VCaP (cell line): ENCODE measurements around the gene UBE3B.
"Not testable (repeated sequence)": the region's sequence is repeated elsewhere in the genome, so short reads cannot be mapped to it uniquely, and the experiment has no call there.

ENCODE experiments used
- H3K27ac ChIP-seq: fragments of 450-650 bp; 2 replicates; pipeline ENCODE4 v1.5.1; 2017
- CTCF ChIP-seq: fragments of 450-650 bp; conservative IDR thresholded peaks from 2 replicates; pipeline ENCODE4 v1.5.1; 2017; ENCODE audit warnings: mild to moderate bottlenecking, moderate library complexity

UBE3B gene

GRCh38 chr12:109434582-109434981, 42.9 kb upstream of the UBE3B start:
- TF ChIP-seq CTCF = no peak

GRCh38 chr12:109435428-109436187, 41.8 kb upstream of the UBE3B start:
- H3K27ac ChIP-seq = no peak overlapping the region

More at GRCh38 chr12:109434582-109434981, 42.9 kb upstream of the UBE3B start:
- no peak overlapping the region for H3K27ac ChIP-seq

GRCh38 chr12:109436188-109436560, 41.3 kb upstream of the UBE3B start:
- TF ChIP-seq CTCF = no peak
- H3K27ac ChIP-seq = no peak overlapping the region

More at GRCh38 chr12:109435428-109436187, 41.8 kb upstream of the UBE3B start:
- TF ChIP-seq CTCF = no peak

- no peak overlapping the region for H3K27ac ChIP-seq
- TF ChIP-seq CTCF = no peak
Observed at GRCh38 chr12:109439181-109439580, 38.3 kb upstream of the UBE3B start.

- not testable (repeated sequence) for H3K27ac ChIP-seq
Observed at GRCh38 chr12:109439951-109440350, 37.5 kb upstream of the UBE3B start.

GRCh38 chr12:109440851-109441490, 36.5 kb upstream of the UBE3B start:
- TF ChIP-seq CTCF = no peak

GRCh38 chr12:109443794-109444193, 33.6 kb upstream of the UBE3B start:
- no peak for TF ChIP-seq CTCF
- H3K27ac ChIP-seq = peak overlapping the region; percentile 76

More at GRCh38 chr12:109440851-109441490, 36.5 kb upstream of the UBE3B start:
- H3K27ac ChIP-seq = no peak overlapping the region

GRCh38 chr12:109444259-109444658, 33.2 kb upstream of the UBE3B start:
- peak overlapping the region; percentile 76 for H3K27ac ChIP-seq
- TF ChIP-seq CTCF = no peak
